Left ventricle myocardium inferior (tissue), 1 donor: ENCODE results near the gene HELQ. TPM values are rescaled to one million over a fixed set of nuclear protein-coding genes. Genes with fewer than 3 reads are reported as not detected.

Source experiments
- DNase-seq: peaks from one replicate; pipeline ENCODE4 v3.0.0-alpha.2; 2020
- H3K27ac ChIP-seq: fragments of 200-600 bp; replicated peaks from 2 replicates; pipeline ENCODE4 v1.8.0; 2021
- H3K27me3 ChIP-seq: fragments of 200-600 bp; 2 replicates; pipeline ENCODE4 v1.8.0; 2021; ENCODE audit warnings: low read depth
- H3K36me3 ChIP-seq: fragments of 200-600 bp; 2 replicates; pipeline ENCODE4 v1.8.0; 2021
- H3K4me1 ChIP-seq: fragments of 200-600 bp; 2 replicates; pipeline ENCODE4 v1.8.0; 2021
- H3K4me3 ChIP-seq: fragments of 200-600 bp; 2 replicates; pipeline ENCODE4 v1.8.0; 2021; ENCODE audit warnings: mild to moderate bottlenecking, moderate library complexity
- H3K9me3 ChIP-seq: fragments of 200-600 bp; replicated peaks from 2 replicates; pipeline ENCODE4 v1.8.0; 2021
- CTCF ChIP-seq: fragments of 200-600 bp; IDR thresholded peaks from 2 replicates; pipeline ENCODE4 v1.8.0; 2021; ENCODE audit warnings: antibody characterized with exemption, mild to moderate bottlenecking, borderline replicate concordance
- intact Hi-C: fragments of 100-400 bp; cut with micrococcal nuclease; formaldehyde crosslinking; loops from one replicate; pipeline ENCODE4 v1.11.0; 2022
- total RNA-seq: library from RNA; stranded (reverse); fragmentation: NEBNext Ultra II Directional; extraction: Animal tissue kit (Norgen Biotek cat#: 25700); gene quantifications from one replicate; pipeline ENCODE4 v1.2.1, GENCODE V29; 2021
- donor health status: DM: no; HTN: yes; CAD: no; lungs with severe emphysema.

HELQ gene
- total RNA-seq, 1 donor from 2014 or later: 14.0 TPM

GRCh38 chr4:83431200-83431599 lies 24.4 kb downstream of the HELQ start:
- TF ChIP-seq CTCF: no peak
- DNase-seq: no peak
- H3K4me1 ChIP-seq: no peaks in the 10 kb centered on the region
- intact Hi-C loops: no loop called here
- peaks cover 60% of the 10 kb centered on the region for H3K36me3 ChIP-seq
- no peaks in the 10 kb centered on the region for H3K9me3 ChIP-seq
- no peak overlapping the region for H3K27ac ChIP-seq
- no peaks in the 10 kb centered on the region for H3K27me3 ChIP-seq
- no peak overlapping the region for H3K4me3 ChIP-seq

- no peak overlapping the region for H3K27ac ChIP-seq
- no peaks in the 10 kb centered on the region for H3K9me3 ChIP-seq
- intact Hi-C loops: no loop called here
- no peaks in the 10 kb centered on the region for H3K27me3 ChIP-seq
- H3K4me1 ChIP-seq: no peaks in the 10 kb centered on the region
- DNase-seq: no peak
- no peak for TF ChIP-seq CTCF
- peaks cover 88% of the 10 kb centered on the region for H3K36me3 ChIP-seq
- no peak overlapping the region for H3K4me3 ChIP-seq
Measured at GRCh38 chr4:83418211-83418610, 37.4 kb downstream of the HELQ start.

- intact Hi-C loops: no loop called here
- Histone ChIP-seq H3K27ac (no peak overlapping the region), H3K9me3 (no peaks in the 10 kb centered on the region), H3K4me3 (no peak overlapping the region), H3K4me1 (no peaks in the 10 kb centered on the region), H3K36me3 (peaks cover 88% of the 10 kb centered on the region), H3K27me3 (no peaks in the 10 kb centered on the region)
- no peak for TF ChIP-seq CTCF
- DNase-seq: no peak
Measured at GRCh38 chr4:83417566-83417965, 38.1 kb downstream of the HELQ start.

- Histone ChIP-seq H3K9me3 (no peaks in the 10 kb centered on the region), H3K27ac (no peak overlapping the region), H3K27me3 (no peaks in the 10 kb centered on the region), H3K4me3 (no peak overlapping the region), H3K36me3 (peaks cover 91% of the 10 kb centered on the region), H3K4me1 (no peaks in the 10 kb centered on the region)
- intact Hi-C loops: no loop called here
- TF ChIP-seq CTCF: no peak
- no peak for DNase-seq
Measured at GRCh38 chr4:83413676-83414075, 41.9 kb downstream of the HELQ start.

GRCh38 chr4:83408908-83409307 lies 46.7 kb downstream of the HELQ start:
- Histone ChIP-seq H3K36me3 (peaks cover 64% of the 10 kb centered on the region), H3K27ac (no peak overlapping the region), H3K9me3 (no peaks in the 10 kb centered on the region), H3K4me3 (no peak overlapping the region), H3K27me3 (no peaks in the 10 kb centered on the region), H3K4me1 (no peaks in the 10 kb centered on the region)
- intact Hi-C loops: no loop called here
- no peak for DNase-seq
- TF ChIP-seq CTCF: no peak
